ENCODE measurements around the gene ZBTB7B.
A peak's percentile ranks its signal among the peaks of the same experiment; 100 is the strongest.

ZBTB7B gene

DNA sequence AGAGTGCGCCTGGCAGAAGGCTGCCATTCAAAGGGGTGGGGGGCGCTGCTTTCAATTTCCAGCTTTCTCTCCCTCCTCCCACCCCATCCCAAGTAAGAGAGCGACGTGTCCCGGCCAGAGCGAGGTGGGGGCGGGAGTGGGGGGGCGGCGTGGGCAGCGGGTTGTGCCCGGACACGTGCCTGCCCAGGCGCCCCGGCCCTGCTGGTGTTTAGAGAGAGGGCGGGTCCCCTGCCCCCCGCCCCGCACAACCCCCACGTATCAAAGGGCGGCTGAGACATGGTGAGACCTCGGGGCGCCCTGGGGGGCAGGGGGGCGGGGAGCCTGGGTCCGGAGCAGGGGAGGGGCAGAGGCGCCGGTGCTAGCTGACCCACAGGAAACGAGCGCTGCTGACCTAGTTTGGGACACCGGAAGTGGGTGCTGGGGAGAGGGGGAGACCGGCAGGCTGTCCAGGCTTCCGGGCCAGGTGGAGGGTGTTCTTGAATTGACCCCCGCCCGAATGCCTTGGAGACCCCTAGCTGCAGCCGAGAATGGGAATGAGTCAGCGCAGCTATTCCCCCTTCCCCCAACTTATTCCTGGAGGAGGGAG is 1.3 kb downstream of the ZBTB7B start:
- Histone ChIP-seq H3K23ac (ENCODE audit: low read depth, low read length, poor library complexity) (peak overlapping the region; percentile 80), H2BK15ac (ENCODE audit: low read length) (peak overlapping the region; percentile 69), H2BK12ac (ENCODE audit: low read length) (peak overlapping the region; percentile 3), H4K91ac (ENCODE audit: low read depth, low read length, poor library complexity) (peak overlapping the region; percentile 85), H2BK120ac (ENCODE audit: low read depth, low read length) (peak overlapping the region; percentile 94), H3K4me2 (ENCODE audit: insufficient read depth, low read length, poor library complexity, severe bottlenecking) (peak overlapping the region; percentile 99), H2AK5ac (ENCODE audit: low read depth, low read length) (peak overlapping the region; percentile 72), H3K14ac (ENCODE audit: low read length) (peak overlapping the region; percentile 94), H3K36me3 (replicated peaks in 1 of 2; ENCODE audit: control insufficient read depth in 2 of 2, insufficient read depth in 2 of 2, low read length in 2 of 2) (no peaks in the 10 kb centered on the region), H3K27ac (replicated peaks; ENCODE audit: low read length) (peak overlapping the region; percentile 40), H2BK5ac (ENCODE audit: low read length) (peak overlapping the region; percentile 97), H3K27me3 (ENCODE audit: control insufficient read depth in 3 of 3, insufficient read depth in 3 of 3, low read depth in 1 of 3, low read length in 3 of 3) (no peaks in the 10 kb centered on the region), H3K18ac (ENCODE audit: low read length) (peak overlapping the region; percentile 97), H3K79me1 (ENCODE audit: low read depth, low read length) (peaks cover 12% of the 10 kb centered on the region), H3K4me1 (ENCODE audit: control insufficient read depth in 2 of 2, insufficient read depth in 1 of 2, low read depth in 1 of 2, low read length in 2 of 2) (peaks cover 22% of the 10 kb centered on the region in 2 donors), H4K8ac (ENCODE audit: low read depth, low read length) (no peak overlapping the region), H3K9me3 (replicated peaks in 1 of 2; ENCODE audit: control insufficient read depth in 2 of 2, insufficient read depth in 1 of 2, low read depth in 1 of 2, low read length in 2 of 2) (no peaks in the 10 kb centered on the region), H2AFZ (ENCODE audit: low read length) (peak overlapping the region; percentile 84), H3K4me3 (ENCODE audit: low read length in 2 of 2) (peak overlapping the region; percentile 89 to 90), H3K4ac (ENCODE audit: low read length) (peak overlapping the region; percentile 95), H3K9ac (ENCODE audit: low read depth, low read length, poor library complexity) (peak overlapping the region; percentile 85)
- no peak for DNase-seq (ENCODE audit: low spot score)
- no CpG with 5 or more reads among the region's 34 CpGs for WGBS, 2 donors (ENCODE audit: extremely low coverage in 2 of 2, insufficient read length in 2 of 2, insufficient replicate concordance in 1 of 2)

DNA sequence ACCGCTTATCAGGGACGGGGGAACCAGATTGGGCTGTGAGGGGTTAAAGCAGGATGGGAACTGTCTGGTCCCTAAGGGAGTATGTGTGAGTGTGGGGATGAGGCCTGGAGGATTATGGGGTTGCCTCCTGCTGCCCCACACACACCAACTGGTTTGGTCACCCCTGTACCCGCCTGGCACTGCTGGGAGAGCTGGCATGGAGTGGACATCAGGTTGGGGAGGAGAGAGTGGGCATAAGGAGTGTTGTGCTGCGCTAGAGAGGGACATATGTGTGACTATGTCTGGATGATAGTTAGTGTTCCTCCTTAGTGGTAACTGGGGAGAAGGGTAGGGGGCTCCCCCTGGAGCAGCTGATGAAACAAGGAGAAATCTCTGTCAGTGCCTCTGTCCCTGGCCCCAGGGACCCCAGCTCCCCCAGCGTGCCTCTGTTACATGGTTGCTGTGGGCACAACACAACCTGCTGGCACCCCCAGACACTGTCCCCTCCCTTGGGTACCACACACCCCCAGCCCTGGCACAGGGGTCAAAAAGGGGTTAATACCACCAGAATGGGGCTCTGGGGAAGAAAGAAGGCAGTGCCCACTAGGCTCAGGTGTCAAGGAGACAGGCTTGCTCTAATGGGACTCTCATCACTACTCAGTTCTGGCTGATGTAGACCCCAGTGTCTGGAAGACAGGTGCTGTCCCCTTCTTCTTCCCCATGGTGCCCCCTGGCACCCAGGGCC is 1.9 kb downstream of the ZBTB7B start:
- DNase-seq (ENCODE audit: low spot score) = no peak
- H3K14ac ChIP-seq (ENCODE audit: low read length) = no peak overlapping the region
- no peaks in the 10 kb centered on the region for H3K36me3 ChIP-seq (replicated peaks in 1 of 2; ENCODE audit: control insufficient read depth in 2 of 2, insufficient read depth in 2 of 2, low read length in 2 of 2)
- peak overlapping the region; percentile 9 for H3K27ac ChIP-seq (replicated peaks; ENCODE audit: low read length)
- H3K9ac ChIP-seq (ENCODE audit: low read depth, low read length, poor library complexity) = peak overlapping the region; percentile 3
- H3K4me3 ChIP-seq (ENCODE audit: low read length in 2 of 2) = peak overlapping the region; percentile 89 to 90
- peaks cover 12% of the 10 kb centered on the region for H3K79me1 ChIP-seq (ENCODE audit: low read depth, low read length)
- peaks cover 20 to 23% of the 10 kb centered on the region in 2 donors for H3K4me1 ChIP-seq (ENCODE audit: control insufficient read depth in 2 of 2, insufficient read depth in 1 of 2, low read depth in 1 of 2, low read length in 2 of 2)
- peak overlapping the region; percentile 60 for H3K18ac ChIP-seq (ENCODE audit: low read length)
- H2BK5ac ChIP-seq (ENCODE audit: low read length) = peak overlapping the region; percentile 97
- peak overlapping the region; percentile 72 for H2AK5ac ChIP-seq (ENCODE audit: low read depth, low read length)
- no peak overlapping the region for H3K23ac ChIP-seq (ENCODE audit: low read depth, low read length, poor library complexity)
- H2BK15ac ChIP-seq (ENCODE audit: low read length) = peak overlapping the region; percentile 47
- no peak overlapping the region for H3K4ac ChIP-seq (ENCODE audit: low read length)
- no peaks in the 10 kb centered on the region for H3K9me3 ChIP-seq (replicated peaks in 1 of 2; ENCODE audit: control insufficient read depth in 2 of 2, insufficient read depth in 1 of 2, low read depth in 1 of 2, low read length in 2 of 2)
- H3K27me3 ChIP-seq (ENCODE audit: control insufficient read depth in 3 of 3, insufficient read depth in 3 of 3, low read depth in 1 of 3, low read length in 3 of 3) = no peaks in the 10 kb centered on the region
- H4K8ac ChIP-seq (ENCODE audit: low read depth, low read length) = peak overlapping the region; percentile 65
- peak overlapping the region; percentile 3 for H2BK12ac ChIP-seq (ENCODE audit: low read length)
- H4K91ac ChIP-seq (ENCODE audit: low read depth, low read length, poor library complexity) = no peak overlapping the region
- no peak overlapping the region for H2BK120ac ChIP-seq (ENCODE audit: low read depth, low read length)
- WGBS, 2 donors (ENCODE audit: extremely low coverage in 2 of 2, insufficient read length in 2 of 2, insufficient replicate concordance in 1 of 2) = no CpG with 5 or more reads among the region's 5 CpGs
- H3K4me2 ChIP-seq (ENCODE audit: insufficient read depth, low read length, poor library complexity, severe bottlenecking) = peak overlapping the region; percentile 99
- H2AFZ ChIP-seq (ENCODE audit: low read length) = peak overlapping the region; percentile 84

DNA sequence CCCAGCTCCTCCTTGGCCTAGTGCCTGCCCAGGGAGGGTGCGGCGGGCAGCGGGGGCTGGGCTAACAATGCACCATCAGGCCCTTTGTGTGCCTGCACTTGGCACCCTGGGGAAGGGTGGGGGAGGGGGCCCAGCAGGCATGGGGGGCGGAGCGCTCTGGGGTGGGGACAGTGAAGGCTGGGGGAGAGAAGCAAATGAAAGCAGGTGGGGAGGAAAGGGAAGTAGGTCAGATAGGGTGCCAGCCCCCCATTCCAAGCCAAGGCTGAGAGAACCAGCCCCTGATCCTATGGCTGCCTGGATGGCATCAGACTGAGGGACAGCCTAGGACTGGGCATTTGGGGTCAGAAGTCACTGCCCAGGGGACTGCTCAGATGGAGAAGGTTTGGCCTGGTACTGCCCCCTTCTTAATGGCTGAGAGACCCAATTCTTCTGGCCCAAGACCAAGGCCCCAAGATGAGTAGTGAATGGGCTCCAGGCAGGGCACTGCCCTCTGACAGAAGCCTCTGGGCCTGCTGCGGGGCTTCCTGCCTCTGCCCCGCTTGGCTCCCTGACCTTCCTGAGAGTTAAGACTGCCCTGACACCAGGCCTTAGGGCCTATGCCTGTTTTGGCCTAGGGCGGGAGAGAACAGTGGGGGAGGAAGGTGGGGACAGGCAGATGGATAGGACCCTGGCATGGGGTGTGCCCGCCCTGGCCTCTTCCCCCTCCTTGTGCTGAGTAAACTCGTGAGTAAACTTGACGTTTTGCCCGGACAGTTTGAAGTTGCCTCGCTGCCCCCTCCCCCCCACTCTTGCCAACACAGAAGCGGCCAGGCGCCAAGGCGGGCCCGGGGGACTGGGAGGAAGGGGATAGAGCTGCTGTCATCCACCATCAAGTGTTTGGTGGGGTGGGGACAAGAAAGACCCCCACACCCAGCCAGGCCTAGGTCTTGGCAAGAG is 2.7 kb downstream of the ZBTB7B start:
- H3K18ac ChIP-seq (ENCODE audit: low read length) = peak overlapping the region; percentile 71

More for the DNA sequence above, 2.7 kb downstream of the ZBTB7B start:
- Histone ChIP-seq H2BK120ac (ENCODE audit: low read depth, low read length) (no peak overlapping the region), H3K4me1 (ENCODE audit: control insufficient read depth in 2 of 2, insufficient read depth in 1 of 2, low read depth in 1 of 2, low read length in 2 of 2) (peaks cover 13 to 23% of the 10 kb centered on the region in 2 donors), H3K27ac (replicated peaks; ENCODE audit: low read length) (no peak overlapping the region), H3K14ac (ENCODE audit: low read length) (no peak overlapping the region), H3K4me3 (ENCODE audit: low read length in 2 of 2) (no peak overlapping the region), H2BK5ac (ENCODE audit: low read length) (peak overlapping the region; percentile 97), H2AFZ (ENCODE audit: low read length) (no peak overlapping the region), H3K23ac (ENCODE audit: low read depth, low read length, poor library complexity) (no peak overlapping the region), H3K9ac (ENCODE audit: low read depth, low read length, poor library complexity) (no peak overlapping the region), H3K9me3 (replicated peaks in 1 of 2; ENCODE audit: control insufficient read depth in 2 of 2, insufficient read depth in 1 of 2, low read depth in 1 of 2, low read length in 2 of 2) (no peaks in the 10 kb centered on the region), H4K91ac (ENCODE audit: low read depth, low read length, poor library complexity) (no peak overlapping the region), H3K36me3 (replicated peaks in 1 of 2; ENCODE audit: control insufficient read depth in 2 of 2, insufficient read depth in 2 of 2, low read length in 2 of 2) (no peaks in the 10 kb centered on the region), H2BK15ac (ENCODE audit: low read length) (peak overlapping the region; percentile 92), H3K4ac (ENCODE audit: low read length) (no peak overlapping the region), H3K4me2 (ENCODE audit: insufficient read depth, low read length, poor library complexity, severe bottlenecking) (peak overlapping the region; percentile 11), H2AK5ac (ENCODE audit: low read depth, low read length) (peak overlapping the region; percentile 81), H3K79me1 (ENCODE audit: low read depth, low read length) (peaks cover 12% of the 10 kb centered on the region), H2BK12ac (ENCODE audit: low read length) (peak overlapping the region; percentile 41), H4K8ac (ENCODE audit: low read depth, low read length) (peak overlapping the region; percentile 65), H3K27me3 (ENCODE audit: control insufficient read depth in 3 of 3, insufficient read depth in 3 of 3, low read depth in 1 of 3, low read length in 3 of 3) (no peaks in the 10 kb centered on the region)
- WGBS, 2 donors (ENCODE audit: extremely low coverage in 2 of 2, insufficient read length in 2 of 2, insufficient replicate concordance in 1 of 2) = no CpG with 5 or more reads among the region's 17 CpGs
- DNase-seq (ENCODE audit: low spot score) = no peak

All from neuronal stem cell (in vitro differentiated cells).